ENCODE results near the gene HBEGF.

The HBEGF gene

GRCh38 chr5:140331638-140332037 lies 14.8 kb downstream of the HBEGF start:
- no peak for DNase-seq

DNA sequence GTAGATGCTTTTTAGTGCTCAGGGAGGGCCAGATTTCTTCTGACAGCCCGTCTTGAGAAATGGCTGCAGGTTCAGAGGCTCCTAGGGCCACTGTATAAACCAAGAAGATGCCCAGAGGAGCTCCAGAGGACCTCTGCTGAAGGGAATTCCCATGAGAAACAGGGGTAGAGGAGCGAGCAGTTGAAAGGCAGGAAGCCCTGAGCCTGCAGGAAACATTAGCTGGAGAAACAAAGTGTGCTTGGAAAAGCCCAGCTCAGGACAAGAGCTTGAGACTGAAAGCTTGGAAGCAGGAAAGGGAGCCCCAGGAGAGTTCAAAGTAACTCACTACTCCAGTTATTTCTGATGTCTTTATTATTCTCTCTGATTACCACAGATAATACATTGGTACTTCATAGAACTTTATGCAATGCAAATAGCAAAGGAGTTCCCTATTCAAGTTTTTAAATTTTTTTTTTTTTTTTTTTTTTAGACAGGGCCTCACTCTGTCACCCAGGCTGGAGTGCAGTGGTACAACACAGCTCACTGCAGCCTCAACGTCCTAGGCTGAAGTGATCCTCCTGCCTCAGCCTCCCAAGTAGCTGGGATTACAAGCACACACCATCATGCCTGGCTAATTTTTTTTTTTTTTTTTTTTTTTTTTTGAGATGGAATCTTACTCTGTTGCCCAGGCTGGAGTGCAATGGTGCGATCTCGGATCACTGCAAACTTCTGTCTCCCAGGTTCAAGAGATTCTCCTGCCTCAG lies 16.5 kb downstream of the HBEGF start:
- DNase-seq: no peak

GRCh38 chr5:140328036-140328764 lies 18.2 kb downstream of the HBEGF start:
- DNase-seq: no peak

DNA sequence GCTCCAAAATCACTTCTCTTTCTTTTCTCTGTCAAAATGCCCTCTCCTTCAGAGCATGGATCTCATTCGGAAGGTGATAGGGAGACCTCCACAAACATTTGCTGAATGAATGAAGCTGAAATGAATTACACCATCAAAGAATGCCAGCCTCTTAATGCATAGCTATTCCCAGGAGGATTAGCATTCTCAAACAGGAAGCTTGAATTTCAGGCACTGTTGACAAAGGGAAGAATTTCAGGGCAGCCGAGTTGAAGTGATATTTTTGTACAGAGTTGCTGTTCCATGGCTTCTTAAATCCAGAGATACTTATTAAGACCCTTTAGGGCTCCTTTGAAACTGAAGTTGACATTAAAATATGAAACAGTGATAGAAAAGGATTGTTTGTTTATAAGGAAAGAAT lies 18.8 kb downstream of the HBEGF start:
- no peak for DNase-seq

- DNase-seq: no peak
Observed at GRCh38 chr5:140325486-140325885, 20.9 kb downstream of the HBEGF start.

DNA sequence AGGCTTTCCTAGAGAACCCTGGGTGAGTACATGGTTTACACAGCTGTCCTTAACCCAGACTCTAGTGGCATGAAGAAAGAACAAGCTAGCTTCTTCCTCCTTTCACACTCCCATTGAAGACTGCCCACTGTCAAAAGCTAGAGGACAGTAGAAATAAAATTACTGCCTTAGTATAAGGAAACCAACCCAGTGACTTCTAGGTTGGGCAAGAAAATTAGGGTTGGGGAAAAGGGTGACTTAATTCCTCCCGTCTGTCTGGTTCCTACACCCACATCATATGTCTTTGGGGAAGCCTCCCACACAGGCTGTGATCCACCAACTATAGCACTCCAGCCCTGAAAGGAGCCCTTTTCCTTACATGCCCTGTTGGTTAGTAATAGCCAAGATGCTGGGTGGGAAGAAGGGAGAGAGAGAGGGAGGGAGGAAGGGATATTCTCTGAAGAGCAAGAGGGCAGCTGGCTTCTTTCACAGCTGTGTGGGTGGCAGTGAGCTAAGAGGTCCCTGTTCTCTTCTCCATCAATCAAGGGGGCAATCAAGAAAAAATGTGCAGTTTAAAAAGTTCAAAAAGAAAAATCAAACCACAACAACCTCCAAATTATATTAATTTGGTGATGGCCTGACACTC lies 21.7 kb downstream of the HBEGF start:
- DNase-seq: no peak

DNA sequence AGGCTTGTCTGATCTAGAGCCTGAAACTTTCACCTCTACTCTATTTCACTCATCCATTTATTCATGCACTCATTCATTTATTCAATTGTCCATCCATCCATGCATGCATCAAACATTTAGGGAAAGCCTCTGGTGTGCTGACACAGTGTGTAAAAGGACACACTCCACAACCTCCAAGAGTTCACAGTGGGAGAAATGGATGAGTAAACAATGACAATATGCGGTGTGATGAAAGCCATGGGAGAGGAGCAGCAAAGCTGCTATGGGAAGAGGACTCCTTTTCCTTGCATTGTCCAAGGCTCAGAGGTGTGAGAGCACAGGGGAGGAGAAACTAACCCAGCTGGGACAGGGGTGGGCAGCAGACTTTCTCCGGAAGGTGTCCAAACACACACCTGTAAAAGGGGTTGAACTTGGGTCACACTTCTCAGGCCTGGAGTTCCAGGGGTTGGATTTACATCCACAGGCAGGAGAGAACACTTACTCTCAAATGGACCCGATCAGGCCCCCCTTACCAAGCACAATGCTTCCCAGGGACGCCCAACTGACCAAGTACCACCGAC lies 22.3 kb downstream of the HBEGF start:
- no peak for DNase-seq

- DNase-seq: no peak
Observed at GRCh38 chr5:140322751-140323731, 23.4 kb downstream of the HBEGF start.

DNA sequence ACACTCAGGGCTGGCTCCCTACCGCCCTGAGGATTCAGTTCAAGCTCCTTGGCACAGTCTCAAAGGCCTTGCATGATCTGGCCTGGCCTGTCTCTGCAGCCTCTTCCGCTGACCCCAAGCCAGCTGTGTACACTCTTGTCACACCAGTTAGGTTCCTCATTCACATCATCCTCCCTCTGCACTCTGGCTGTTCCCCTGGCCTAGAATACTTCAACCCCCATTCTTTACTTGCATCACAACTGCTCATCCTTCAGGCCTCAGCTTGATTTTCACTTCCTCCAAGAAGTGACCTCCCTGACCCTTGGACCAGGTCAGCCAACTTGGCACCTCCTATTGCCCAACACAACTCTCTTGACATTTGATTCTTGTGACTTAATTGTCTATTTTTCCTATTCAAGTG lies 24.6 kb downstream of the HBEGF start:
- no peak for DNase-seq

- DNase-seq: no peak
Observed at GRCh38 chr5:140319833-140320232, 26.6 kb downstream of the HBEGF start.

- no peak for DNase-seq
Observed at GRCh38 chr5:140318792-140319191, 27.6 kb downstream of the HBEGF start.

- DNase-seq: no peak
Observed at GRCh38 chr5:140317859-140318258, 28.5 kb downstream of the HBEGF start.

DNA sequence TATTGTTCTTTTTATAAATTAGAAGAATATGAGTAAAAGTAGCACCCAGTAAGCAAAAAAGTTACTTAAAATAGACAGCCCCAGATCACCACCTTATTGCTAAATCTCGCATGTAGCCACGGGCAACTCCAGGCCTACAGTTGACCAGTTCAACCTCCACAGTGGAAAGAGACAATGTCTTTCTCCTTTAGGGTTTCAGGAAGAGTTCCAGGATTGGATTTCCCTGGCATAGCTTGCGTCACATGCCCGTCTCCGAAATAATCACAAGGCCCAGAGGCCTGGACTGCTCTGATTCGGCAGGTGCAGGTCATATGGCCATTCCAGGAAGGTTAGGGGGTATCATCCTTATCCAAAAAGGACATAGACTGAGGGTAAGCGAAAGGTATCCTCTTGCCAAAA lies 33.6 kb downstream of the HBEGF start:
- DNase-seq: no peak

GRCh38 chr5:140312067-140312790 lies 34.2 kb downstream of the HBEGF start:
- no peak for DNase-seq

DNA sequence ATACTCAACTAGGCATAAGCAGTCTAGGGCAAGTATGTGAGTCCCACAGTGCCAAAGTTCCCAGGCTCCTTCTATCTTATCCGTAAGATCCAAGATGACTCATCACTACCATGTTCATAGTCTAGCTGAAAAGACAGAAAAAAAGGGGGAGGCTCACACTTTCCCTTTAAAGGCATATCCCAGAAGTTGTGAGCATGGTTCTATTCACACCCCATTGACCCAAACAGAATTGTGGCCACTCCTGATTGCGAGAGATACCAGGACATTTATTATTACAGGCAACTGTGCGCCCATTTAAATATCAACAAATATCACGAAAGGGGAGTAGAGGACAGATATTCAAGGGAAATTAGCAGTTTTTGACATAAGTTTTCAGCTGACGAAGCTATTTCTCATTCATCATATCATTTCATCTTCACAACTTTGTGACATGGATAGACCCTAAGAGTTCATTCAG lies 35.4 kb downstream of the HBEGF start:
- DNase-seq: no peak

DNA sequence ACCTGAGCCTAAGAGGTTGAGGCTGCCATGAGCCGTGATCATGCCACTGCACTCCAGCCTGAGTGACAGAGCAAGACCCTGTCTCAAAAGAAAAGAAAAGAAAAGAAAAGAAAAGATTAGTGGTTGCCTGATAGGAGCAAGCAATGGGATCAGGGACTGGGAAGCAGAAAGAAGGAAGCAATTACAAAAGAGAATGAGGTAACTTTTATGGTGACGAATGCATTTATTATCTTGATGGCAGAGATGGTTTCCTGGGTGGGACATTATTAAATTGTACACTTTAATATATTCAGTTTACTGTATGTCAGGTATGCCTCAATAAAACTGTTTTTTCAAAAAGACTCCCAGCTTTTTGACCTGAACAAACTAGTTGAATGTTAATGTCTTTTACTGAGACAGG lies 36.0 kb downstream of the HBEGF start:
- DNase-seq: no peak

DNA sequence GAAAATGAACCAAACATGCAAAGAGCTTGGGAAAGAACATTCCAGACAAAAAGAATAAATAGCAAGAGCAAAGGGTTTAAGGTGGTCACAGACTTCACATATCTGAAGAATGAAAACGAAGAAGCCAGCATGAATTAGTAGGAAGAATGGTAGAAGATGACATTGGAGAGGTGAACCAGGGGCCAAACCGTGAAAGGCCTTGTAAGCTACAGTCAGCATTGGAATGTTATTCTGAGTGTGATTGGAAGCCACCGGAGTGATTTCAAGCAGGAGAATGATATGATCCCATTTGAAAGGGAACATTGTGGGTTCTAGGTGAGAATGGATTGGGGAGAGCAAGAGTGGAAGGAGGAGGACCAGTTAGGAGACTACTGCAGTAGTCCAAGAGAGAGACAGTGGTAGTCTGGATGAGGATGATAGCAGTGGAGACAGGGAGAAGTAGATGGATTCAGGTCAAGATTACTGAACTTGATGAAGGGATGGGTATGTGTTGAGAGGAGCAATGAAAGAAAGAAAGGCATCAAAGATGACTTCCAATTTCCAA lies 36.6 kb downstream of the HBEGF start:
- no peak for DNase-seq

DNA sequence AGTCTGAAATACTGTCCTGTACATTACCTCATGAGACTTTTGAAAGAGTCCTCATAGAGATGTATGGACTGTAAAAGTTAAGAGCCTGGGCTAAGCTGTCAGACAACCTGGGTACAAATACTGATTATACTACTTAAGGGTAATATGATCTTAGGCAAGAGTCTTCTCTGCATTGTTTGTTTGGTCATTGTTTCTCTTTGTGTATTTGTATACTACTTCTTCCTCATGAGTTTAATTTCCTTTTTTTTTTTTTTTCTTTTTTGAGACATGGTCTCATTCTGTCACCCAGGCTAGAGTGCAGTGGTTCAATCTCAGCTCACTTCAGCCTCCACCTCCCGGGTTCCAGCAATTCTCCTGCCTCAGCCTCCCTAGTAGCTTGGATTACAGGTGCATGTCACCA lies 40.9 kb downstream of the HBEGF start:
- no peak for DNase-seq

DNA sequence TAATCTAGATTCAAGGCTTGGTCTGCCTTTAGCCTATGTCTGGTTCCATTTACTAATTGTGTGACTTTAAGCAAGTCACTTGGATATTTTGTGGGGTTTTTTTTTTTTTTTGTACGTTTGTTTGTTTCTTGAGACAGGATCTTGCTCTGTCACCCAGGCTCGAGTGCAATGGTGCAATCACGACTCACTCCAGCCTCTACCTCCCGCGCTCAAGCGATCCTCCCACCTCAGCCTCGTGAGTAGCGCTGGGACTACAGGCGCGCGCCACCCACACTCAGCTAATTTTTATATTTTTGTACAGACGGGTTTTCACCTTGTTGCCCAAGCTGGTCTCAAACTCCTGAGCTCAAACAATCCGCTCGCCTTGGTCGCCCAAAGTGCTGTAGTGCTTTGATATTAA lies 42.4 kb downstream of the HBEGF start:
- DNase-seq: no peak

GRCh38 chr5:140302786-140303639 lies 43.4 kb downstream of the HBEGF start, which contains the start of gene PFDN1:
Gene PFDN1, minus strand, starts transcription at chr5:140303101. Its CDS starts 28 bp downstream, at chr5:140303073.
- DNase-seq: peak; percentile 59

Data from NCI-H524 treated with DMSO at 0.1 percent for 48 hours (cell line).